GM10847 (cell line): ENCODE measurements around the gene OR10P1.

Experiments
- POLR2A ChIP-seq: IDR thresholded peaks from 2 replicates; pipeline ENCODE4 v1.6.1; 2011; ENCODE audit not compliant: insufficient read length; ENCODE audit errors: extremely low read depth

Gene OR10P1

DNA sequence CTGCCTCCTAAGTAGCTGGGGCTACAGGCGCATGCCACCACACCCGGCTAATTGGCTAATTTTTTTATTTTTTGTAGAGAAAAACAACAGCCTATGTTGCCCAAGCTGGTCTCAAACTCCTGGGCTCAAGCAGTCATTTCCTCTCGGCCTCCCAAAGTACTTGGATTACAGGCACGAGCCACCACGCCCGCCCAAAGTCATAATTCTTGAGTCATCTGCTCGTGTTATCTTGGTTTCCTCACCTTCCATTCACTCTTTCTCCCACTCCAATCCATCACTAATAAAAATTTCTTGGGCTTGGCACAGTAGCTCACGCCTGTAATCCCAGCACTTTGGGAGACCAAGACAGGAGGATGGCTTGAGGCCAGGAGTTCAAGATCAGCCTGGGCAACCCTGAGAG is 39.0 kb downstream of the OR10P1 start:
- TF ChIP-seq POLR2A = no peak

DNA sequence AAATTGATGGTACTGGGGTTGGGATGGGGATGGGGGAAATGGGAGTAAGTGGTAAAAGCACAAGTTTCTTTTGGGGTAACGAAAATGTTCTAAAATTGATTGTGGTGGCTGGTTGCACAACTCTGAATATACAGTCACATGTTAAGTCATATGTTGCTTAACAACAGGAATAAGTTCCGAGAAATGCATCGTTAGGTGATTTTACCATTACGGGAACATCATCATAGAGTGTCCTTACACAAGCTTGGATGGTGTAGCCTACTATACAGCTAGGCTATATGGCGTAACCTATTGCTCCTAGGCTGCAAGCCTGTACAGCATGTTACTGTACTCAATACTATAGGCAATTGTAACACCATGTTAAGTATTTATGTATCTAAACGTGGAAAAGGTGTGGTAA is 40.0 kb downstream of the OR10P1 start:
- no peak for TF ChIP-seq POLR2A

DNA sequence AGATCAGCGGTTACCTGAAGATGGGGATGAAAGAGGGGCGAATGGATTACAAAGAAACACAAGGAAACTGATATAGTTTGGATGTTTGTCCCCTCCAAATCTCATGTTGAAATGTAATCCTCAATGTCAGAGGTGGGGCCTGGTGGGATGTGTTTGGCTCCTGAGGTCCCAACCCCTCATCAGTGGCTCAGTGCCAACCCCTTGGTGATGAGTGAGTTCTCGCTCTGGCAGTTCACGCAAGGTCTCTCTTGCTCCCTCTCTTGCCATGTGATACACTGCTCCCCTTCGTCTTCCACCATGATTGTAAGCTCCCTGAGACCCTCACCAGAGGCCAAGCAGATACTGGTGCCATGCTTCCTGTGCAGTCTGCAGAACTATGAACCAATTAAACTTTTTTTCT is 43.0 kb downstream of the OR10P1 start:
- no peak for TF ChIP-seq POLR2A

DNA sequence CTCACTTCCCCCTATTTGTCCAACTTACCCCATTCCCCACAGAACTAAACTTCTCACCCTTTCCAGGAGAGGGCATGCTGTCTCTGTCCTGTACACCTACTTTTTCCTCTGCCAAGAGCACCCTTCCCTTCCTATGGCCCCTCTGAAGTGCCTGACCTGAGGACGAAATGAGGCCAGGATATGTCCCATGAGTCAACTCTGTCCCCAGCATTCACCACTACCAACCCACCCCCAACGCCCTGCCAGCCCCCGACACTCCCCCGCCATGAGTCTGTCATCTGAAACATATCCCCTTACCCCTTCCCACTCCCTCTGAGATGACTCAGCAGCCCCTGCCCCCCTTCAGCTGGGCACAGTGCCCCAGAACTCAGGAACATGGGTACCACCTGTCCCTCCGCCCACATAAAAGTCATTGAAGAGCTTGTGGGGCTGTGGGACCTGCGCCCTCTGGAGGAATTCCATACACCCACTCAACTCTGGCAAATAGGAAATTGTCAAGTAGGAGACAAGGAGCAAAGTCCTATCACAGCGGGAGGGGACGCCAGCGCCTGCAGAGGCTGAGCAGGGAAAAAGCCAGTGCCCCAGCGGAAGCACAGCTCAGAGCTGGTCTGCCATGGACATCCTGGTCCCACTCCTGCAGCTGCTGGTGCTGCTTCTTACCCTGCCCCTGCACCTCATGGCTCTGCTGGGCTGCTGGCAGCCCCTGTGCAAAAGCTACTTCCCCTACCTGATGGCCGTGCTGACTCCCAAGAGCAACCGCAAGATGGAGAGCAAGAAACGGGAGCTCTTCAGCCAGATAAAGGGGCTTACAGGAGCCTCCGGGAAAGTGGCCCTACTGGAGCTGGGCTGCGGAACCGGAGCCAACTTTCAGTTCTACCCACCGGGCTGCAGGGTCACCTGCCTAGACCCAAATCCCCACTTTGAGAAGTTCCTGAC is 44.7 kb downstream of the OR10P1 start:
- no peak for TF ChIP-seq POLR2A

DNA sequence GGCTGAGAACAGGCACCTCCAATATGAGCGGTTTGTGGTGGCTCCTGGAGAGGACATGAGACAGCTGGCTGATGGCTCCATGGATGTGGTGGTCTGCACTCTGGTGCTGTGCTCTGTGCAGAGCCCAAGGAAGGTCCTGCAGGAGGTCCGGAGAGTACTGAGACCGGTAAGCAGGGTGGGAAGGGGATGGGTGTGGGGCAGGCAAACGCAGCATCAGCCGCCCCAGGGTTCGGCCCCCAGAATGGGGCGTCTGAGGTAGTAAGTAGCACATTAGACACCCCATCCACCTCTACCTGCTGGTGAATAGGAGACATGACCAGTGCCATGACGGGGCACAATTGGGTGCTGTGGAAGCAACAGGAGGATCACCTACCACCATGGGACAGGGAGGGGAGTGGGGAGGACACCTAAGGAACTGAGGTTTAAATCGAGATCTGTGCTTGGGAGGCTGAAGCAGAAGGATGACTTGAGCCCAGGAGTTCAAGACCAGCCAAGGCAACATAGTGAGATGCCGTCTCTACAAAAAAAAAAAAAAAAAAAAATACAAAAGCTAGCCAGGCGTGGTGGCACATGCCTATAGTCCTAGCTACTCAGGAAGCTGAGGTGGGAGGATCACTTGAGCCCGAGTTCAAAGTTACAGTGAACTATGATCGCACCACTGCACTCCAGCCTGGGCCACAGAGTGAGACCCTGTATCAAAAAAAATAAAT is 45.5 kb downstream of the OR10P1 start:
- TF ChIP-seq POLR2A = no peak

DNA sequence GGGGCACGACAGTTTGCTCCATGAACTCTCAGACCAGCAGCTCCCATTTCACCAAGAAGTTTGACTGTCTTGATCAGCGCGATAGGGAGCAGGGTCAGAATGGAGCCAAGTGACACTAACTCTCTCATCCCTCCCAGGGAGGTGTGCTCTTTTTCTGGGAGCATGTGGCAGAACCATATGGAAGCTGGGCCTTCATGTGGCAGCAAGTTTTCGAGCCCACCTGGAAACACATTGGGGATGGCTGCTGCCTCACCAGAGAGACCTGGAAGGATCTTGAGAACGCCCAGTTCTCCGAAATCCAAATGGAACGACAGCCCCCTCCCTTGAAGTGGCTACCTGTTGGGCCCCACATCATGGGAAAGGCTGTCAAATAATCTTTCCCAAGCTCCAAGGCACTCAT is 47.0 kb downstream of the OR10P1 start:
- no peak for TF ChIP-seq POLR2A

DNA sequence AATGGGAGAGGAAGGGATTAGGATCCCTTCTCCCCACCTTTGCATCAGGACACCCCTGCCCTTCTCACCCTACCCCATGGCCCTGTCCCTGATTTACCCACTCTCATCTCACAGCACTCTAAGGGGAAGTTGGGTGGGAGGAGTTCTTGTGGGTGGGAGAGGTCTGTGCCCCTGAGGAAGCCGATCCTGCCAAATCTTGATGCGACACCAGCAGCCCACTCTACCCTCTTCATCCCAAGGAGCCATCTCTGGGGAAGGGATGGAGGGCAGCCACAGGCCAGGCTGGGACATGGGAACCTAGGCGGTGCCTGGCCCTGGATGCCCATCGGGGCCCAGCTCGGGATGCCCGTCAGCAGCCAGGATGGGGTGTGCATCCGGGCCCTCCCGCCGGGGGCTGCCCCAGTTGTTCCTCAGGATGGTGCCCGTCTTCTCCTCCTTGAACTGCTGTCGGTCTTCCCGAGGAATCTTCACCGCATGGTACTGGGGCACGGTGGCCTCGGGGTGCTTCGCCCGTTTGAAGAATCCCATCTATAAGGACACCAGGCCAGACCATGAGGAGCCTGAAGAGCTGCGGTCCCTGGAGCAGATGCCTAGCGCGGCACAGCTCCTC is 48.2 kb downstream of the OR10P1 start:
- no peak for TF ChIP-seq POLR2A

DNA sequence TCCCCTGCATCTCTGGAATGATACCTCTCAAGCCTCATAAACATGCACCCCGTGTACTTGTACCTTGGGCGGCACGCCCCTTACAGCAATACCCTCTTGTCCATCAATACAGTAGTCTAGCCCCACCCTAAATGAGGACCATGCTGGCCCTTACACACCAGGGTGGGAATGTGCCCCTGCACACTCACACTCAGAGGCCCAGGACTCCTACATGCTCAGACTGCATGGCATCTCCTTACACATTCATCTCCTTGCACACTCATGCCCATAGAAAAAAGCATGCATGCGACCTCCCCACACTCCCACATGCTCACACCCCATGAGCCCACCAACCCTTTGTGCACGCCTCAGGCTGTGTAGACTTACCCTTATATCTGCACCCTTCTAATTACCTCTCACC is 49.0 kb downstream of the OR10P1 start:
- TF ChIP-seq POLR2A = no peak

DNA sequence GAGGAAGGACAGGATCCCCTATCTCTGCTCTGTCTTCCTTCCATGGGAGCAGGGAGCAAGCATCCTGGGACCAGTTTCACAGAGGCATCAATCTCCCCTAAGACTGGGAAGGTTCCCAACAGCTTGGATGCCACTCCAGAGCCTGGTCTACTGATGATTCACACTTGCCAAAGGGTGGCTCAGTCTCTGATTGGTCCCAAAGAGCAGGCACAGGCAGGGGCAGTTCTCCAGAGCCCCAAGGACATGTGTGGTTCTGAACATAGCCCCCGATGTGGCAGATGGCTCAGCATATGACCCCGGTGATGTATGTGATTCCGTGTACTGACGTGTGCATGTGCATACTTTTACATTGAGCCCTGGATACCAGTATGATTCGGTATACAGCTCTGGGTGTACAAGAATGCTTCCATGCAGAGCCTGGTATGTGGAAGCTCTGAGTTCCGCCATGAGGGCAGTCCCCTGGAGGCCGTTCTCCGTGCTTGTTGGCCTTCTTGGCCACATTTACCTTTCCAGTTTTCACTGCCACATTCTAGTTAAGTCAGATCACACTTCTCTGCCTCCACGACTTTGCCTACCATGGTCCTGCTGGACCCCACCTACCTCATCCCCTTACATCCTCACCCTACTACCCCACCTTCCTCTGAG is 49.8 kb downstream of the OR10P1 start:
- no peak for TF ChIP-seq POLR2A
